ENCODE results near the gene STT3B.

The STT3B gene

GRCh38 chr3:31532587-31533168 lies at the start of gene STT3B:
TSS of gene STT3B (plus strand) at chr3:31532925. CDS start at chr3:31532999, 74 bp downstream.
- no peak for TF ChIP-seq CTCF (IDR thresholded peaks at IDR 0.05; ENCODE audit: low read length, missing control alignments)
- DNase-seq (ENCODE audit: low read depth) = peak; percentile 81
- H3K4me3 ChIP-seq (replicated peaks; ENCODE audit: low read depth, low read length) = peak within 1 kb of the TSS; percentile 66

- TF ChIP-seq CTCF (IDR thresholded peaks at IDR 0.05; ENCODE audit: low read length, missing control alignments) = no peak
- DNase-seq (ENCODE audit: low read depth) = no peak
- no peak overlapping the region for H3K4me3 ChIP-seq (replicated peaks; ENCODE audit: low read depth, low read length)
Measured at GRCh38 chr3:31483776-31484175, 48.9 kb upstream of the STT3B start.

GRCh38 chr3:31485196-31485595 lies 47.5 kb upstream of the STT3B start:
- no peak for DNase-seq (ENCODE audit: low read depth)
- no peak overlapping the region for H3K4me3 ChIP-seq (replicated peaks; ENCODE audit: low read depth, low read length)
- TF ChIP-seq CTCF (IDR thresholded peaks at IDR 0.05; ENCODE audit: low read length, missing control alignments) = no peak

- TF ChIP-seq CTCF (IDR thresholded peaks at IDR 0.05; ENCODE audit: low read length, missing control alignments) = no peak
- no peak for DNase-seq (ENCODE audit: low read depth)
- H3K4me3 ChIP-seq (replicated peaks; ENCODE audit: low read depth, low read length) = no peak overlapping the region
Measured at GRCh38 chr3:31486865-31487533, 45.7 kb upstream of the STT3B start.

GRCh38 chr3:31488475-31489017 lies 44.2 kb upstream of the STT3B start:
- TF ChIP-seq CTCF (IDR thresholded peaks at IDR 0.05; ENCODE audit: low read length, missing control alignments) = no peak
- no peak overlapping the region for H3K4me3 ChIP-seq (replicated peaks; ENCODE audit: low read depth, low read length)
- no peak for DNase-seq (ENCODE audit: low read depth)

- H3K4me3 ChIP-seq (replicated peaks; ENCODE audit: low read depth, low read length) = no peak overlapping the region
- no peak for DNase-seq (ENCODE audit: low read depth)
- no peak for TF ChIP-seq CTCF (IDR thresholded peaks at IDR 0.05; ENCODE audit: low read length, missing control alignments)
Measured at GRCh38 chr3:31490502-31490901, 42.2 kb upstream of the STT3B start.
